ENCODE data around the gene PCOLCE2.

- no peak for TF ChIP-seq POLR2A (IDR thresholded peaks at IDR 0.05)
- TF ChIP-seq CTCF (IDR thresholded peaks at IDR 0.05) = no peak
Measured at GRCh38 chr3:142912402-142913172, 23.7 kb upstream of the PCOLCE2 start.

Measured in suprapubic skin (tissue), 3 donors.